ENCODE measurements around the gene CBX4. TPM values are rescaled to one million over a fixed set of nuclear protein-coding genes. Genes with fewer than 3 reads are reported as not detected.

The CBX4 gene
- polyA plus RNA-seq, 1 donor (not counting 4 experiments of a cell fraction or from before 2014, with no cell fraction given) = 7.0 TPM

- H3K9me1 ChIP-seq (ENCODE audit: control insufficient read depth, extremely low read depth, insufficient read depth, low read length) = no peaks in the 10 kb centered on the region
- peak overlapping the region in 1 of 3 experiments; percentile 56 for H3K4me3 ChIP-seq (ENCODE audit: control insufficient read depth in 2 of 3, extremely low read depth in 1 of 3, insufficient read depth in 2 of 3, low read depth in 1 of 3, low read length in 3 of 3)
- H3K9me3 ChIP-seq (ENCODE audit: control insufficient read depth, low read depth, low read length) = no peaks in the 10 kb centered on the region
- H4K20me1 ChIP-seq (ENCODE audit: control insufficient read depth, extremely low read depth, insufficient read depth, low read length) = no peaks in the 10 kb centered on the region
- H3K4me2 ChIP-seq (ENCODE audit: control insufficient read depth, extremely low read depth, insufficient read depth, low read depth, low read length) = peak overlapping the region; percentile 79
- H3K36me3 ChIP-seq (ENCODE audit: control insufficient read depth in 2 of 2, extremely low read depth in 1 of 2, insufficient read depth in 2 of 2, low read length in 2 of 2) = peaks cover 2 to 5% of the 10 kb centered on the region in 2 experiments
- no peak overlapping the region for H2AFZ ChIP-seq (ENCODE audit: control insufficient read depth, low read length)
- TF ChIP-seq CTCF (optimal IDR thresholded peaks at IDR 0.05 in 1 of 3, IDR thresholded peaks at IDR 0.05 in 1 of 3, conservative IDR thresholded peaks at IDR 0.05 in 1 of 3; ENCODE audit: extremely low read depth in 1 of 3, insufficient read depth in 2 of 3, low read length in 3 of 3) = no peak
- TF ChIP-seq EZH2 (IDR thresholded peaks at IDR 0.05; ENCODE audit: low read length) = peak; percentile 95
- FAIRE-seq (no peak), DNase-seq (ENCODE audit: low read depth, low spot score) (no peak)
- peaks cover 71% of the 10 kb centered on the region for H3K27me3 ChIP-seq (ENCODE audit: control insufficient read depth, extremely low read depth, insufficient read depth, low read length)
- no peak overlapping the region for H3K27ac ChIP-seq (ENCODE audit: control insufficient read depth, insufficient read depth, low read length)
- dilution Hi-C loops (cut with MboI; ENCODE audit: extremely low pct_ligation_motif_present, low sequenced_read_pairs) = no loop called here
- no peak overlapping the region for H3K9ac ChIP-seq (ENCODE audit: control insufficient read depth, extremely low read depth, insufficient read depth, low read length)
- H3K4me1 ChIP-seq (ENCODE audit: control insufficient read depth, extremely low read depth, insufficient read depth, low read length) = peaks cover 42% of the 10 kb centered on the region
- no peaks in the 10 kb centered on the region for H3K79me2 ChIP-seq (ENCODE audit: control insufficient read depth, insufficient read depth, low read length)
These were observed 39.5 kb downstream of the CBX4 start for GRCh38 chr17:79799538-79800324.

- H3K36me3 ChIP-seq (ENCODE audit: control insufficient read depth in 2 of 2, extremely low read depth in 1 of 2, insufficient read depth in 2 of 2, low read length in 2 of 2) = peaks cover 6 to 8% of the 10 kb centered on the region in 2 experiments
- H4K20me1 ChIP-seq (ENCODE audit: control insufficient read depth, extremely low read depth, insufficient read depth, low read length) = no peaks in the 10 kb centered on the region
- no peaks in the 10 kb centered on the region for H3K9me3 ChIP-seq (ENCODE audit: control insufficient read depth, low read depth, low read length)
- no peak overlapping the region for H3K9ac ChIP-seq (ENCODE audit: control insufficient read depth, extremely low read depth, insufficient read depth, low read length)
- H3K4me2 ChIP-seq (ENCODE audit: control insufficient read depth, extremely low read depth, insufficient read depth, low read depth, low read length) = no peak overlapping the region
- H3K27ac ChIP-seq (ENCODE audit: control insufficient read depth, insufficient read depth, low read length) = no peak overlapping the region
- FAIRE-seq = no peak
- peaks cover 65% of the 10 kb centered on the region for H3K27me3 ChIP-seq (ENCODE audit: control insufficient read depth, extremely low read depth, insufficient read depth, low read length)
- no peak for DNase-seq (ENCODE audit: low read depth, low spot score)
- dilution Hi-C loops (cut with MboI; ENCODE audit: extremely low pct_ligation_motif_present, low sequenced_read_pairs) = no loop called here
- TF ChIP-seq CTCF (optimal IDR thresholded peaks at IDR 0.05 in 1 of 3, IDR thresholded peaks at IDR 0.05 in 1 of 3, conservative IDR thresholded peaks at IDR 0.05 in 1 of 3; ENCODE audit: extremely low read depth in 1 of 3, insufficient read depth in 2 of 3, low read length in 3 of 3) (no peak), EZH2 (IDR thresholded peaks at IDR 0.05; ENCODE audit: low read length) (no peak)
- no peak overlapping the region for H2AFZ ChIP-seq (ENCODE audit: control insufficient read depth, low read length)
- no peak overlapping the region for H3K4me3 ChIP-seq (ENCODE audit: control insufficient read depth in 2 of 3, extremely low read depth in 1 of 3, insufficient read depth in 2 of 3, low read depth in 1 of 3, low read length in 3 of 3)
- H3K79me2 ChIP-seq (ENCODE audit: control insufficient read depth, insufficient read depth, low read length) = no peaks in the 10 kb centered on the region
- no peaks in the 10 kb centered on the region for H3K9me1 ChIP-seq (ENCODE audit: control insufficient read depth, extremely low read depth, insufficient read depth, low read length)
- H3K4me1 ChIP-seq (ENCODE audit: control insufficient read depth, extremely low read depth, insufficient read depth, low read length) = peaks cover 38% of the 10 kb centered on the region
These were observed 40.1 kb downstream of the CBX4 start for GRCh38 chr17:79799174-79799537.

Measured in keratinocyte (primary cell).